DOHH2 (cell line): ENCODE data around the gene AKAP13.

ENCODE experiments used
- H3F3A ChIP-seq: fragments of 200-600 bp; sonication (generic), shearing (Covaris generic); 2 replicates; pipeline ENCODE4 v1.6.0; 2016; ENCODE audit warnings: antibody characterized with exemption, mild to moderate bottlenecking; ENCODE audit not compliant: control insufficient read depth, insufficient read depth
- H3K27ac ChIP-seq: fragments of 200-600 bp; sonication (generic); 2 replicates; pipeline ENCODE4 v1.5.1; 2014; ENCODE audit warnings: low read depth, mild to moderate bottlenecking, low read length, moderate library complexity
- H3K27me3 ChIP-seq: fragments of 200-600 bp; sonication (generic); 2 replicates; pipeline ENCODE4 v1.6.1; 2014; ENCODE audit warnings: mild to moderate bottlenecking, low read length, mixed read lengths; ENCODE audit not compliant: control insufficient read depth
- H3K36me3 ChIP-seq: fragments of 200-600 bp; sonication (generic); 2 replicates; pipeline ENCODE4 v1.6.1; 2014; ENCODE audit warnings: mild to moderate bottlenecking, low read length, moderate library complexity, mixed read lengths; ENCODE audit not compliant: control insufficient read depth
- H3K4me1 ChIP-seq: fragments of 200-600 bp; sonication (generic); 2 replicates; pipeline ENCODE4 v1.6.1; 2014; ENCODE audit warnings: mild to moderate bottlenecking, low read length, mixed read lengths; ENCODE audit not compliant: control insufficient read depth
- H3K4me2 ChIP-seq: fragments of 200-600 bp; sonication (generic); 2 replicates; pipeline ENCODE4 v1.6.0; 2014; ENCODE audit warnings: mild to moderate bottlenecking, low read length, moderate library complexity
- H3K4me3 ChIP-seq: fragments of 200-600 bp; sonication (generic); 2 replicates; pipeline ENCODE4 v1.5.1; 2014; ENCODE audit warnings: mild to moderate bottlenecking, low read length, mixed read lengths
- H3K79me2 ChIP-seq: fragments of 200-600 bp; sonication (generic); 2 replicates; pipeline ENCODE4 v1.6.1; 2014; ENCODE audit warnings: mild to moderate bottlenecking, low read length, mixed read lengths; ENCODE audit not compliant: control insufficient read depth
- H3K9me2 ChIP-seq: fragments of 200-600 bp; sonication (generic); replicated peaks from 2 replicates; pipeline ENCODE4 v1.6.1; 2014; ENCODE audit warnings: mild to moderate bottlenecking, low read length, mixed read lengths; ENCODE audit not compliant: control insufficient read depth
- H3K9me3 ChIP-seq: fragments of 200-600 bp; sonication (generic); 2 replicates; pipeline ENCODE4 v1.6.1; 2014; ENCODE audit warnings: antibody characterized with exemption, low read length, mixed read lengths; ENCODE audit not compliant: control insufficient read depth, insufficient read depth
- H4K20me1 ChIP-seq: fragments of 200-600 bp; sonication (generic); 2 replicates; pipeline ENCODE4 v1.6.0; 2014; ENCODE audit warnings: low read depth, mild to moderate bottlenecking, antibody characterized with exemption, low read length, moderate library complexity; ENCODE audit not compliant: control insufficient read depth, insufficient read depth
- CTCF ChIP-seq: fragments of 200-600 bp; sonication (generic); IDR thresholded peaks from one replicate; pipeline ENCODE4 v1.5.1; 2014; ENCODE audit warnings: antibody characterized with exemption, mild to moderate bottlenecking, low read depth, low read length; ENCODE audit not compliant: poor library complexity, severe bottlenecking
- EZH2phosphoT487 ChIP-seq: fragments of 200-600 bp; sonication (generic); IDR thresholded peaks from 2 replicates; pipeline ENCODE4 v1.6.1; 2017; ENCODE audit warnings: borderline replicate concordance, mild to moderate bottlenecking, antibody characterized with exemption, low read length, moderate library complexity, mixed read lengths

Gene AKAP13

GRCh38 chr15:85541744-85542143 is 161.3 kb downstream of the AKAP13 start:
- peaks cover 64% of the 10 kb centered on the region for H3K4me1 ChIP-seq
- no peaks in the 10 kb centered on the region for H3K27me3 ChIP-seq
- H3K9me2 ChIP-seq, result no peaks in the 10 kb centered on the region
- H3F3A ChIP-seq, result no peaks in the 10 kb centered on the region
- TF ChIP-seq EZH2phosphoT487 (no peak), CTCF (no peak)
- H4K20me1 ChIP-seq, result peaks cover 5% of the 10 kb centered on the region; the same call in 1 of the 2 replicates
- H3K4me3 ChIP-seq, result no peak overlapping the region
- peaks cover 38% of the 10 kb centered on the region for H3K36me3 ChIP-seq
- no peaks in the 10 kb centered on the region for H3K9me3 ChIP-seq
- H3K4me2 ChIP-seq, result no peak overlapping the region
- no peak overlapping the region for H3K27ac ChIP-seq
- H3K79me2 ChIP-seq, result peaks cover 48% of the 10 kb centered on the region

GRCh38 chr15:85542488-85542887 is 162.1 kb downstream of the AKAP13 start:
- TF ChIP-seq EZH2phosphoT487, result no peak
- Histone ChIP-seq H3K79me2 (peaks cover 43% of the 10 kb centered on the region), H3K27ac (no peak overlapping the region), H3K9me2 (no peaks in the 10 kb centered on the region), H3K36me3 (peaks cover 38% of the 10 kb centered on the region), H3K4me2 (no peak overlapping the region), H4K20me1 (peaks cover 5% of the 10 kb centered on the region; the same call in 1 of the 2 replicates), H3K4me1 (peaks cover 59% of the 10 kb centered on the region), H3K27me3 (no peaks in the 10 kb centered on the region), H3K9me3 (no peaks in the 10 kb centered on the region), H3F3A (no peaks in the 10 kb centered on the region), H3K4me3 (no peak overlapping the region)

GRCh38 chr15:85542895-85543331 is 162.5 kb downstream of the AKAP13 start:
- TF ChIP-seq EZH2phosphoT487 (no peak), CTCF (no peak)
- peaks cover 54% of the 10 kb centered on the region for H3K4me1 ChIP-seq
- no peaks in the 10 kb centered on the region for H3K27me3 ChIP-seq
- no peaks in the 10 kb centered on the region for H3K9me2 ChIP-seq
- H3K4me2 ChIP-seq, result no peak overlapping the region; the same call in 1 of the 2 replicates
- H3K27ac ChIP-seq, result no peak overlapping the region
- H4K20me1 ChIP-seq, result peaks cover 5% of the 10 kb centered on the region; the same call in 1 of the 2 replicates
- H3K36me3 ChIP-seq, result peaks cover 38% of the 10 kb centered on the region
- H3K4me3 ChIP-seq, result no peak overlapping the region
- H3F3A ChIP-seq, result no peaks in the 10 kb centered on the region
- no peaks in the 10 kb centered on the region for H3K9me3 ChIP-seq
- H3K79me2 ChIP-seq, result peaks cover 38% of the 10 kb centered on the region

- Histone ChIP-seq H3K36me3 (peaks cover 38% of the 10 kb centered on the region), H3K27me3 (no peaks in the 10 kb centered on the region), H3K4me2 (no peak overlapping the region), H3K9me3 (no peaks in the 10 kb centered on the region), H3K79me2 (peaks cover 35% of the 10 kb centered on the region), H4K20me1 (peaks cover 5% of the 10 kb centered on the region; the same call in 1 of the 2 replicates), H3K9me2 (no peaks in the 10 kb centered on the region), H3K4me3 (no peak overlapping the region), H3K4me1 (peaks cover 49% of the 10 kb centered on the region), H3F3A (no peaks in the 10 kb centered on the region), H3K27ac (no peak overlapping the region)
- TF ChIP-seq EZH2phosphoT487 (no peak), CTCF (no peak)
Observed at GRCh38 chr15:85543741-85544155, 163.3 kb downstream of the AKAP13 start.
